Measurements from ENCODE around the gene SRRM2. TPM values are rescaled to one million over a fixed set of nuclear protein-coding genes. Genes with fewer than 3 reads are reported as not detected.

SRRM2 gene
- total RNA-seq, 3 donors from 2014 or later (not counting 1 experiment from before 2014, with no cell fraction given): 1,131 to 1,162 (median 1,149) TPM

DNA sequence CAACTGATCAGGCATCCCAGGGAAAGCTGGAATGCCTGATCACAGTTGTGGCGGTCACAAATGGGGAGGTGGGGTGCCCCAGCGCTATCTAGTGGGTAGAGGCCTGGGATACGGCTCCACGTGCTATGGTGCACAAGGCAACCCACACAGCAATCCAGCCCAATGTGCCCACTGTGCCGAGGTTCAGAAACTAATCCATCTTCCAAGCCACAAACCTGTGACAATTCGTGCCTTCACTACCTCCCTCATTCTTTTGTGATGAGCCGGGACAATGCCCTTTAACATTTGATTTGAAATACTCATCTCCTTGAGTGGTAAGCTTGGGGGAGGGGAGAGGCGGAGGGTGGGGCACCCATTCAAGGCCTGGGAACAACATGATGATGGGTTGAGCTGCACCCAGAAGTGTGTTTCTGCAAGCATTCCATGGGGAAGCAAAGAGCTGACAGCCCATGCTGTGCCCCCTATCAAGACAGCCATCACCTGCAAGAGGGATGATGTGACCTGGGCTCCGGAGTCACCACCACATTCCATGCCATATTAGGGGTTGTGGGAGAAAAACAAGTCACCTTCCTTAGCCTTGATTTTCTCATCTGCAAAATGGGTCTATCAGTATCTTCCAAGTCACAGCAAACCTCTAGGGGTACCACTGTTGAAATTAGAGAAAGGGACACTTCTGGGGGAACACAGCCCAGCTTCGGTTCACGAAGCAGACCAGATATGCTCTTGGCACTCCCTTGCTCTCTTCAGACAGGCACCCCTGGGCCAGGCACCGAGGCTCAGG is 20.9 kb downstream of the SRRM2 start:
- Histone ChIP-seq H3K36me3 (ENCODE audit: control insufficient read depth, insufficient read depth, low read length) (peaks cover 55% of the 10 kb centered on the region), H3K4me3 (ENCODE audit: low read length) (no peak overlapping the region), H3K4me1 (ENCODE audit: control insufficient read depth, insufficient read depth, low read length) (peaks cover 37% of the 10 kb centered on the region), H3K27me3 (ENCODE audit: control insufficient read depth, insufficient read depth, low read length) (no peaks in the 10 kb centered on the region), H3K9me3 (ENCODE audit: control insufficient read depth, insufficient read depth, low read length) (no peaks in the 10 kb centered on the region), H3K27ac (ENCODE audit: low read length) (no peak overlapping the region)
- Mint-ChIP-seq H3K27ac (peak overlapping the region in 1 of 2 donors; percentile 77), H3K27me3 (ENCODE audit: low read depth in 2 of 2) (no peaks in the 10 kb centered on the region), H3K4me1 (peaks cover 25 to 43% of the 10 kb centered on the region in 2 donors), H3K9me3 (no peaks in the 10 kb centered on the region), H3K36me3 (peaks cover 8% of the 10 kb centered on the region), H3K4me3 (no peak overlapping the region)
- DNase-seq (peak in 1 of 2 donors; percentile 5), ATAC-seq (no peak)
- intact Hi-C loops (cut with micrococcal nuclease): no loop called here
- WGBS (ENCODE audit: insufficient coverage): 92% methylated on average over 10 of the region's 12 CpGs
- TF ChIP-seq, protein P1, sequence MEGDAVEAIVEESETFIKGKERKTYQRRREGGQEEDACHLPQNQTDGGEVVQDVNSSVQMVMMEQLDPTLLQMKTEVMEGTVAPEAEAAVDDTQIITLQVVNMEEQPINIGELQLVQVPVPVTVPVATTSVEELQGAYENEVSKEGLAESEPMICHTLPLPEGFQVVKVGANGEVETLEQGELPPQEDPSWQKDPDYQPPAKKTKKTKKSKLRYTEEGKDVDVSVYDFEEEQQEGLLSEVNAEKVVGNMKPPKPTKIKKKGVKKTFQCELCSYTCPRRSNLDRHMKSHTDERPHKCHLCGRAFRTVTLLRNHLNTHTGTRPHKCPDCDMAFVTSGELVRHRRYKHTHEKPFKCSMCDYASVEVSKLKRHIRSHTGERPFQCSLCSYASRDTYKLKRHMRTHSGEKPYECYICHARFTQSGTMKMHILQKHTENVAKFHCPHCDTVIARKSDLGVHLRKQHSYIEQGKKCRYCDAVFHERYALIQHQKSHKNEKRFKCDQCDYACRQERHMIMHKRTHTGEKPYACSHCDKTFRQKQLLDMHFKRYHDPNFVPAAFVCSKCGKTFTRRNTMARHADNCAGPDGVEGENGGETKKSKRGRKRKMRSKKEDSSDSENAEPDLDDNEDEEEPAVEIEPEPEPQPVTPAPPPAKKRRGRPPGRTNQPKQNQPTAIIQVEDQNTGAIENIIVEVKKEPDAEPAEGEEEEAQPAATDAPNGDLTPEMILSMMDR (IDR thresholded peaks at IDR 0.05): no peak

DNA sequence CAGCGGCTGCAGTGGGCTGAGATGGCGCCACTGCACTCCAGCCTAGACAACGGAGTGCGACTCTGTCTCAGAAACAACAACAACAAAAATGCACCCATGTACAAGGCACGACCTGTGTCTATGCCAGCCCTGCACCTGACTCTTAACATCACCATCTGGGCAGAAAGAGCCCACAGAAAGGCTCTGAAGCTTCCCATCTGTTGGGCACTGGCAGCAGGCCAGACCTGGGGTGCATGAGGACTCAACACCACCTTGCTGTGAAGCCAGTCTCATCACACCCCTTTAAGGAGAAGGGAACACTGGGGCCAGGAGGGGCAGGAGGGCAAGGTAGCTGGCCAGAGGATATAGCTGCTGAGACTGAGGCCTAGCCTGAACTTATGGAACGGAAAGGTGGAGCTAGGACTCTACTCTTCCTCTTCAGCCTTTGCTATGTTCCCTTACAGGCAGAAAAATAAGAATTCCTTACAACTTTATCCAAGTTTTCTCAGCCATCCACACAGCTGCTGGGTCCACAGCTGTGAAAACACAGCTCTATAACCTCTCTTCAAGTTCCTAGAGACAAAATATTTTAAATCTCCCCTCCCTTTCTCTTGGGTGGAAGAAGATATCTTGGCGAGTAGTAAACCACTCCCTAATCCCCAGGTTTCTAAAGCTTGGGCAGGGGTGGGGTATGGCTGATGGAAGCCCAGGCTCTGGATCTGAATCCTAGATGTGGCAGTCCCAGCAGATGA is 21.9 kb downstream of the SRRM2 start:
- H3K27ac ChIP-seq (ENCODE audit: low read length): no peak overlapping the region
- WGBS (ENCODE audit: insufficient coverage): 74% methylated on average over 6 of the region's 7 CpGs
- H3K27me3 ChIP-seq (ENCODE audit: control insufficient read depth, insufficient read depth, low read length): no peaks in the 10 kb centered on the region
- intact Hi-C loops (cut with micrococcal nuclease): no loop called here
- no peak for ATAC-seq
- peaks cover 8% of the 10 kb centered on the region for H3K36me3 Mint-ChIP-seq
- H3K4me3 ChIP-seq (ENCODE audit: low read length): no peak overlapping the region
- no peaks in the 10 kb centered on the region for H3K9me3 Mint-ChIP-seq
- DNase-seq: no peak
- no peak overlapping the region for H3K4me3 Mint-ChIP-seq
- H3K4me1 Mint-ChIP-seq: peaks cover 29 to 40% of the 10 kb centered on the region in 2 donors
- H3K36me3 ChIP-seq (ENCODE audit: control insufficient read depth, insufficient read depth, low read length): peaks cover 45% of the 10 kb centered on the region
- peaks cover 46% of the 10 kb centered on the region for H3K4me1 ChIP-seq (ENCODE audit: control insufficient read depth, insufficient read depth, low read length)
- TF ChIP-seq, protein P1 (IDR thresholded peaks at IDR 0.05): no peak
- no peaks in the 10 kb centered on the region for H3K27me3 Mint-ChIP-seq (ENCODE audit: low read depth in 2 of 2)
- H3K9me3 ChIP-seq (ENCODE audit: control insufficient read depth, insufficient read depth, low read length): no peaks in the 10 kb centered on the region
- peak overlapping the region in 1 of 2 donors; percentile 77 for H3K27ac Mint-ChIP-seq

DNA sequence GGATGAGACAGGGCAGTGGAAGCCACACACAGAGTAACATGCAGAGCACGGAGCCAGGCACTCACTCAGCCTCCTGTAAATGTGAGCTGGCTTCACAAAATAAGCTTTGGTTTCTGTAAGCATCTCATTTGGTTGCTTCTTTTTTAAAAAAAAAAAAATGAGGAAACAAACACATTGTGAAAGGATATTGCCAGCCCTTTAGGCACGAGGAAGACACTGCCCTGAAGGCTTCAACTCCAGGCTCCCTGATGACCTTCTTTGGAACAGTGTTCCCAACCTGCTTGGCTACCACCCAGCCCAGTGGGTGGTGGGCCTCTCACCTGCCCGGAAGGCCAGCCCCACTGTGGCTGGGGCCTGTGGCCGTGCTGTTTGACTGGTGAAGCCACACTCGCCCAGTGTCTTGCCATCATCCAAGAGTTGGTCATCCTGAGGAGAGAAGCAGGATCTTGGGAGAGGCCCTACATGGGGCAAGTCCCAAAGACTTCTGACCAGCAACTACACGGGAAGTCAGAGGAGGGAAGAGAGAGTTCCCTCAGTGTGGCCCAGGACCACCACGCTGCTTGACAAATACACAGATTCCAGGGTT is 22.8 kb downstream of the SRRM2 start:
- Mint-ChIP-seq H3K4me1 (peaks cover 29 to 37% of the 10 kb centered on the region in 2 donors), H3K36me3 (peaks cover 8% of the 10 kb centered on the region), H3K4me3 (peak overlapping the region; percentile 89), H3K27ac (peak overlapping the region in 1 of 2 donors; percentile 93), H3K9me3 (no peaks in the 10 kb centered on the region), H3K27me3 (ENCODE audit: low read depth in 2 of 2) (no peaks in the 10 kb centered on the region)
- ATAC-seq (no peak), DNase-seq (no peak)
- Histone ChIP-seq H3K4me1 (ENCODE audit: control insufficient read depth, insufficient read depth, low read length) (peaks cover 46% of the 10 kb centered on the region), H3K36me3 (ENCODE audit: control insufficient read depth, insufficient read depth, low read length) (peaks cover 36% of the 10 kb centered on the region), H3K27me3 (ENCODE audit: control insufficient read depth, insufficient read depth, low read length) (no peaks in the 10 kb centered on the region), H3K27ac (ENCODE audit: low read length) (no peak overlapping the region), H3K9me3 (ENCODE audit: control insufficient read depth, insufficient read depth, low read length) (no peaks in the 10 kb centered on the region), H3K4me3 (ENCODE audit: low read length) (no peak overlapping the region)
- TF ChIP-seq, protein P1 (IDR thresholded peaks at IDR 0.05): no peak
- intact Hi-C loops (cut with micrococcal nuclease): no loop called here
- 86% methylated on average over 7 of the region's 7 CpGs for WGBS (ENCODE audit: insufficient coverage)
